ENCODE measurements around the gene C2CD2. TPM values are rescaled to one million over a fixed set of nuclear protein-coding genes. Genes with fewer than 3 reads are reported as not detected.

C2CD2 gene
- total RNA-seq, 4 donors from 2014 or later = 6.7 to 22.3 (median 17.3) TPM

GRCh38 chr21:41836166-41837015, 117.4 kb downstream of the C2CD2 start:
- no peak overlapping the region for H3K4me3 ChIP-seq
- H3K9me3 ChIP-seq = no peaks in the 10 kb centered on the region
- peak in 1 of 3 donors; percentile 31 for DNase-seq
- H3K4me1 ChIP-seq = no peaks in the 10 kb centered on the region
- TF ChIP-seq POLR2A (IDR thresholded peaks at IDR 0.05) = no peak
- TF ChIP-seq CTCF (IDR thresholded peaks at IDR 0.05) = no peak
- H3K27me3 ChIP-seq = no peaks in the 10 kb centered on the region
- H3K36me3 ChIP-seq = peaks cover 0 to 50% (median 0%) of the 10 kb centered on the region in 3 donors
- H3K27ac ChIP-seq = no peak overlapping the region

DNA sequence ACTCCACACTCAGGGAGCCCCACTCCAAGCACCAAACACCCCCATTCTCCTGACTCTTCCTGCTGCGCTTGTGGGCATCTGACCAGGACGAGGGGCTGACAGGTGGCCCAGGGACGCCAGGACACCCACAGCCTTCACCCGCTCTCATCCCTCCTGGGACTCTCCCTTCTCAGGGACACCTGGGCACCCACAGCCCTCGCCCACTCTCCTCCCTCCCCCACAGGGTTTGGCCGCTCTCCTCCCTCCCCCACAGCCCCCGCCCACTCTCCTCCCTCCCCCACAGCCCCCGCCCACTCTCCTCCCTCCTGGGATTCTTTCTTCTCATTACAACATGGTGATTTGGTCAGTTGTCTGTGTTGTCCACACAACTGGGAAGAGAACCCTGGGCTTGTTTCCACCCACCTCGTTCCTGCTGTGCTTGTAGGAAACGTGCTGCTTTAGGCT, 118.1 kb downstream of the C2CD2 start:
- Histone ChIP-seq H3K27ac (no peak overlapping the region), H3K27me3 (no peaks in the 10 kb centered on the region), H3K9me3 (no peaks in the 10 kb centered on the region), H3K36me3 (peaks cover 0 to 50% (median 0%) of the 10 kb centered on the region in 3 donors), H3K4me3 (no peak overlapping the region), H3K4me1 (no peaks in the 10 kb centered on the region)
- no peak for TF ChIP-seq POLR2A (IDR thresholded peaks at IDR 0.05)
- no peak for TF ChIP-seq CTCF (IDR thresholded peaks at IDR 0.05)
- DNase-seq = peak in 1 of 3 donors; percentile 35

Small RNA genes within 50 kb of the gene (small RNA-seq; reads per million reads assigned to genes)
- gene RF00334 = 0 reads per million in 2 donors

Other genes starting within 250 kb of the C2CD2 start
- gene RIPK4, start 187.0 kb downstream of the C2CD2 start, total RNA-seq = 10 to 100 TPM in 3 of 4 donors, 1 to 10 TPM in 1; 5.0 to 62.5 (median 31.3) TPM
- 10 to 100 TPM in 3 of 4 donors, 1 to 10 TPM in 1; 9.3 to 47.9 (median 16.9) TPM for gene PRDM15, start 74.7 kb downstream of the C2CD2 start, total RNA-seq
- gene ZBTB21, start 56.3 kb upstream of the C2CD2 start, total RNA-seq = 10 to 100 TPM in 2 of 4 donors, 1 to 10 TPM in 2; 6.1 to 20.4 (median 14.1) TPM
- gene UMODL1, start 117.3 kb upstream of the C2CD2 start, total RNA-seq = under 1 TPM in 3 of 4 donors, not detected in 1; 0.53 to 0.95 (median 0.83) TPM

All from Peyer's patch (tissue), 4 donors.